Measurements from ENCODE around the gene CRIP3.

- no peak for TF ChIP-seq CTCF (IDR thresholded peaks at IDR 0.05; ENCODE audit: low read depth, low read length, missing input control)
- no peak for TF ChIP-seq SP1 (IDR thresholded peaks at IDR 0.05)
- no peak for TF ChIP-seq TAF1 (conservative IDR thresholded peaks at IDR 0.05)
- no peak for TF ChIP-seq MAX (IDR thresholded peaks at IDR 0.05)
These were observed 47.4 kb downstream of the CRIP3 start for GRCh38 chr6:43261198-43261597.
